ENCODE data around the gene CITED2. TPM values are rescaled to one million over a fixed set of nuclear protein-coding genes. Genes with fewer than 3 reads are reported as not detected.

The CITED2 gene
- total RNA-seq, 1 experiment from 2014 or later: 54.0 TPM

GRCh38 chr6:139380611-139381010, 6.2 kb upstream of the CITED2 start:
- intact Hi-C loops (cut with micrococcal nuclease; ENCODE audit: unreplicated experiment): no loop called here
- Histone ChIP-seq H2AFZ (no peak overlapping the region), H3K4me2 (no peak overlapping the region), H3K4me1 (replicated peaks; ENCODE audit: insufficient read depth) (peaks cover 41% of the 10 kb centered on the region), H4K20me1 (ENCODE audit: insufficient read depth) (no peaks in the 10 kb centered on the region), H3K27ac (no peak overlapping the region), H3K36me3 (ENCODE audit: low read depth) (no peaks in the 10 kb centered on the region), H3K27me3 (ENCODE audit: insufficient read depth, low read depth) (no peaks in the 10 kb centered on the region), H3K79me2 (ENCODE audit: low read depth) (no peaks in the 10 kb centered on the region), H3F3A (ENCODE audit: insufficient read depth, low read depth) (peaks cover 40% of the 10 kb centered on the region), H3K9me2 (ENCODE audit: insufficient read depth) (no peaks in the 10 kb centered on the region), H3K9me3 (ENCODE audit: insufficient read depth, low read depth) (no peaks in the 10 kb centered on the region), H3K4me3 (no peak overlapping the region)
- TF ChIP-seq EZH2 (IDR thresholded peaks at IDR 0.05; ENCODE audit: low read depth): no peak
- no peak for TF ChIP-seq CTCF (conservative IDR thresholded peaks at IDR 0.05)
- BruUV-seq (replicated peaks): no TSS peak
- DNase-seq: no peak
- POLR2A ChIA-PET (ENCODE audit: unreplicated experiment): no interaction called here
- CTCF ChIA-PET: no interaction called here

GRCh38 chr6:139380168-139380567, 5.7 kb upstream of the CITED2 start:
- H3K4me3 ChIP-seq: no peak overlapping the region
- H3K4me2 ChIP-seq: no peak overlapping the region
- no peaks in the 10 kb centered on the region for H3K79me2 ChIP-seq (ENCODE audit: low read depth)
- no TSS peak for BruUV-seq (replicated peaks)
- no peak overlapping the region; the same call in 1 of the 2 replicates for H3K27ac ChIP-seq
- no peaks in the 10 kb centered on the region for H3K36me3 ChIP-seq (ENCODE audit: low read depth)
- no peaks in the 10 kb centered on the region for H3K27me3 ChIP-seq (ENCODE audit: insufficient read depth, low read depth)
- H2AFZ ChIP-seq: no peak overlapping the region
- no peaks in the 10 kb centered on the region for H3K9me2 ChIP-seq (ENCODE audit: insufficient read depth)
- TF ChIP-seq EZH2 (IDR thresholded peaks at IDR 0.05; ENCODE audit: low read depth): no peak
- no peak for TF ChIP-seq CTCF (conservative IDR thresholded peaks at IDR 0.05)
- no peaks in the 10 kb centered on the region for H3K9me3 ChIP-seq (ENCODE audit: insufficient read depth, low read depth)
- no peak for DNase-seq
- H4K20me1 ChIP-seq (ENCODE audit: insufficient read depth): no peaks in the 10 kb centered on the region
- ChIA-PET CTCF (no interaction called here), POLR2A (ENCODE audit: unreplicated experiment) (no interaction called here)
- peaks cover 42% of the 10 kb centered on the region for H3F3A ChIP-seq (ENCODE audit: insufficient read depth, low read depth)
- intact Hi-C loops (cut with micrococcal nuclease; ENCODE audit: unreplicated experiment): no loop called here
- peaks cover 41% of the 10 kb centered on the region for H3K4me1 ChIP-seq (replicated peaks; ENCODE audit: insufficient read depth)

GRCh38 chr6:139378882-139379341, 4.5 kb upstream of the CITED2 start:
- Histone ChIP-seq H3K27me3 (ENCODE audit: insufficient read depth, low read depth) (no peaks in the 10 kb centered on the region), H3K36me3 (ENCODE audit: low read depth) (no peaks in the 10 kb centered on the region), H3K9me2 (ENCODE audit: insufficient read depth) (no peaks in the 10 kb centered on the region), H3K79me2 (ENCODE audit: low read depth) (peaks cover 5% of the 10 kb centered on the region), H3K27ac (peak overlapping the region; percentile 83), H4K20me1 (ENCODE audit: insufficient read depth) (0 out of 2 replicates have a peak, but pooled peaks cover 3% of the 10 kb centered on the region), H2AFZ (no peak overlapping the region; the same call in 1 of the 2 replicates), H3K9me3 (ENCODE audit: insufficient read depth, low read depth) (no peaks in the 10 kb centered on the region), H3K4me2 (peak overlapping the region; percentile 48), H3K4me1 (replicated peaks; ENCODE audit: insufficient read depth) (peaks cover 41% of the 10 kb centered on the region), H3F3A (ENCODE audit: insufficient read depth, low read depth) (peaks cover 47% of the 10 kb centered on the region), H3K4me3 (no peak overlapping the region; the same call in 1 of the 2 replicates)
- intact Hi-C loops (cut with micrococcal nuclease; ENCODE audit: unreplicated experiment): loop anchor here (5.0 to 10.0 kb wide), 4 partner anchors 153 to 1086 kb away; no protein-coding TSS in a partner anchor
- POLR2A ChIA-PET (ENCODE audit: unreplicated experiment): interaction anchor here (0.6 kb wide), 3 partner anchors 28 to 392 kb away, joined by 3 to 6 read pairs (median 5); no protein-coding TSS in a partner anchor
- CTCF ChIA-PET: no interaction called here
- DNase-seq: peak; percentile 48 to 93
- no TSS peak for BruUV-seq (replicated peaks)
- TF ChIP-seq EZH2 (IDR thresholded peaks at IDR 0.05; ENCODE audit: low read depth) (no peak), CTCF (conservative IDR thresholded peaks at IDR 0.05) (no peak)

All from PC-9 (cell line).